CD4-positive, alpha-beta T cell treated with Interleukin-2 at 100 ng/mL for 4 hours (primary cell): ENCODE results near the gene ANTXR2.

Experiments used
- DNase-seq: peaks from one replicate; pipeline ENCODE4 v3.0.0-alpha.2; 2020; ENCODE audit warnings: low spot score

Gene ANTXR2

GRCh38 chr4:79863333-79863732, 209.7 kb downstream of the ANTXR2 start:
- no peak for DNase-seq

GRCh38 chr4:79862821-79863220, 210.2 kb downstream of the ANTXR2 start:
- no peak for DNase-seq

- DNase-seq = no peak
These were observed 215.2 kb downstream of the ANTXR2 start for GRCh38 chr4:79857811-79858210.

GRCh38 chr4:79856196-79856595, 216.8 kb downstream of the ANTXR2 start:
- DNase-seq = no peak

- no peak for DNase-seq
These were observed 218.1 kb downstream of the ANTXR2 start for GRCh38 chr4:79854856-79855502.

GRCh38 chr4:79852305-79852730, 220.7 kb downstream of the ANTXR2 start:
- DNase-seq = no peak

- no peak for DNase-seq
These were observed 221.3 kb downstream of the ANTXR2 start for GRCh38 chr4:79851625-79852304.
